K562 (cell line): ENCODE measurements around the gene NUAK2. TPM values are rescaled to one million over a fixed set of nuclear protein-coding genes. Genes with fewer than 3 reads are reported as not detected.
A peak's percentile ranks its signal among the peaks of the same experiment; 100 is the strongest.

Experiments used
- ATAC-seq: fragments of 200-7000 bp; cut with Tn5 transposase; 3 replicates; pipeline ENCODE4 v1.9.1; 2020; ENCODE audit warnings: moderate library complexity
- BruUV-seq: library from RNA; stranded (reverse); fragments of 400-500 nt; replicated peaks from 2 replicates; lab custom pipeline; 2021; lab: Mats Ljungman, UMichigan
- CTCF ChIA-PET: fragments of 300-600 bp; formaldehyde crosslinking; extraction: SDS; loops from one replicate; lab custom pipeline; 2021; ENCODE audit warnings: low intra/inter-chr PET ratio; lab: Yijun Ruan, JAX
- POLR2A ChIA-PET: fragments of 300-600, 350-650 bp; sonication (Branson Sonifier 250); formaldehyde crosslinking; extraction: SDS; loops from one replicate; lab custom pipeline; 2021; ENCODE audit warnings: antibody characterized with exemption, inconsistent platforms; lab: Yijun Ruan, JAX
- DNase-seq, 4 experiments: peaks; one replicate each; pipeline versions ENCODE4 v3.0.0 to v3.0.0-alpha.2; 2011 to 2018; ENCODE audit warnings: low spot score in 3 of 4, mixed read lengths in 3 of 4; ENCODE audit errors: extremely low read depth in 1 of 4
- FAIRE-seq: peaks from 2 replicates; lab custom pipeline; 2011; peaks lifted over from hg19 to GRCh38; lab: Jason Lieb, UNC
- H2AFZ ChIP-seq: 2 replicates; pipeline ENCODE4 v1.6.0; 2011; ENCODE audit warnings: low read depth, low read length, control low read depth, inconsistent platforms
- H3K27ac ChIP-seq: fragments of 200-600 bp; 3 replicates; pipeline ENCODE4 v1.8.0; 2011; ENCODE audit warnings: low read depth, mild to moderate bottlenecking, control low read depth, inconsistent platforms, low read length, moderate library complexity, mixed read lengths; ENCODE audit errors: extremely low read depth
- H3K27me3 ChIP-seq, 2 experiments: fragments of 300-600 bp in 1 of 2; 2 replicates in 1 of 2; 3 replicates in 1 of 2; pipeline versions ENCODE4 v1.6.0 to v1.8.0; 2011; ENCODE audit warnings: inconsistent platforms in 2 of 2, low read length in 2 of 2, mild to moderate bottlenecking in 1 of 2, mixed read lengths in 1 of 2, moderate library complexity in 1 of 2; ENCODE audit not compliant: control insufficient read depth in 2 of 2, insufficient read depth in 2 of 2
- H3K36me3 ChIP-seq: fragments of 300-600 bp; 3 replicates; pipeline ENCODE4 v1.8.0; 2011; ENCODE audit warnings: mild to moderate bottlenecking, low read length, inconsistent platforms; ENCODE audit not compliant: control insufficient read depth, insufficient read depth
- H3K4me1 ChIP-seq, 2 experiments: fragments of 200-600 bp in 1 of 2; replicated peaks in 1 of 2; 2 replicates in 1 of 2; 3 replicates in 1 of 2; pipeline versions ENCODE4 v1.5.1 to v1.8.0; 2011; ENCODE audit warnings: inconsistent platforms in 2 of 2, low read length in 2 of 2, mild to moderate bottlenecking in 1 of 2, mixed read lengths in 1 of 2, moderate library complexity in 1 of 2; ENCODE audit not compliant: control insufficient read depth in 2 of 2, insufficient read depth in 2 of 2
- H3K4me2 ChIP-seq: 2 replicates; pipeline ENCODE4 v1.6.1; 2011; ENCODE audit warnings: low read length, control low read depth, inconsistent platforms, mixed read lengths; ENCODE audit not compliant: insufficient read depth
- H3K4me3 ChIP-seq: fragments of 200-600 bp; sonication (generic), shearing (Covaris generic); 2 replicates; pipeline ENCODE4 v1.5.1; 2016; ENCODE audit warnings: control low read depth, inconsistent platforms
- H3K79me2 ChIP-seq: fragments of 200-600 bp; 3 replicates; pipeline ENCODE4 v1.8.0; 2011; ENCODE audit warnings: low read length, inconsistent platforms; ENCODE audit not compliant: control insufficient read depth, insufficient read depth
- H3K9ac ChIP-seq, 2 experiments: 2 replicates each; pipeline versions ENCODE4 v1.6.0 to v1.6.1; 2011; ENCODE audit warnings: low read depth in 2 of 2, low read length in 2 of 2, control low read depth in 1 of 2, inconsistent platforms in 1 of 2, mild to moderate bottlenecking in 1 of 2, mixed read lengths in 1 of 2; ENCODE audit not compliant: insufficient read depth in 1 of 2
- H3K9me1 ChIP-seq: one replicate; pipeline ENCODE4 v1.6.0; 2011; ENCODE audit warnings: inconsistent platforms, mild to moderate bottlenecking, low read length, moderate library complexity; ENCODE audit not compliant: control insufficient read depth, insufficient read depth
- H3K9me3 ChIP-seq: replicated peaks from 2 replicates; pipeline ENCODE4 v1.5.1; 2011; ENCODE audit warnings: low read depth, low read length, inconsistent platforms; ENCODE audit not compliant: control insufficient read depth, insufficient read depth
- H4K20me1 ChIP-seq: replicated peaks from 2 replicates; pipeline ENCODE4 v1.6.1; 2011; ENCODE audit warnings: low read length, inconsistent platforms, mixed read lengths; ENCODE audit not compliant: control insufficient read depth, insufficient read depth
- ARNT ChIP-seq, 2 experiments: fragments of 450-650 bp; IDR thresholded peaks; 2 replicates each; pipeline ENCODE4 v1.6.1; 2016; ENCODE audit warnings: mild to moderate bottlenecking in 1 of 2
- CBX3 ChIP-seq, 2 experiments: IDR thresholded peaks; 1 replicate in 1 of 2; 2 replicates in 1 of 2; pipeline ENCODE4 v1.6.1; 2012; ENCODE audit warnings: inconsistent platforms in 2 of 2, low read length in 2 of 2, borderline replicate concordance in 1 of 2, control low read depth in 1 of 2
- CREB3L1 ChIP-seq: fragments of 450-650 bp; IDR thresholded peaks from 2 replicates; pipeline ENCODE4 v1.6.1; 2014; ENCODE audit warnings: low read depth, mild to moderate bottlenecking, moderate library complexity, borderline replicate concordance
- HNRNPUL1 ChIP-seq: fragments of 200-400 bp; formaldehyde crosslinking; IDR thresholded peaks from 2 replicates; pipeline ENCODE4 v1.6.1; 2017; ENCODE audit warnings: low read length
- LARP7 ChIP-seq: fragments of 450-650 bp; IDR thresholded peaks from 2 replicates; pipeline ENCODE4 v1.6.1; 2016
- NFATC3 ChIP-seq: fragments of 450-650 bp; IDR thresholded peaks from 2 replicates; pipeline ENCODE4 v1.6.1; 2017; ENCODE audit warnings: mild to moderate bottlenecking
- PHB2 ChIP-seq: fragments of 450-650 bp; IDR thresholded peaks from 2 replicates; pipeline ENCODE4 v1.6.1; 2017; ENCODE audit warnings: low read depth
- RBFOX2 ChIP-seq: fragments of 200-400 bp; formaldehyde crosslinking; IDR thresholded peaks from 2 replicates; pipeline ENCODE4 v1.6.1; 2017; ENCODE audit warnings: low read depth, mild to moderate bottlenecking, low read length, moderate library complexity
- VEZF1 ChIP-seq: fragments of 200-800 bp; sonication (Bioruptor generic); IDR thresholded peaks from 2 replicates; pipeline ENCODE4 v1.6.1; 2017; ENCODE audit warnings: missing genetic modification characterization, missing compliant biosample characterization
- YBX1 ChIP-seq: fragments of 450-650 bp; IDR thresholded peaks from 2 replicates; pipeline ENCODE4 v1.7.1; 2016; ENCODE audit warnings: mild to moderate bottlenecking
- ZFPM2 ChIP-seq: fragments of 250-450 bp; sonication (Bioruptor Pico); IDR thresholded peaks from 2 replicates; pipeline ENCODE4 v1.5.1; 2022; ENCODE audit warnings: mild to moderate bottlenecking
- ZNF699 ChIP-seq: fragments of 250-450 bp; sonication (Bioruptor Pico); IDR thresholded peaks from 2 replicates; pipeline ENCODE4 v1.8.0; 2021; ENCODE audit warnings: mild to moderate bottlenecking, moderate library complexity; ENCODE audit not compliant: insufficient replicate concordance
- ZNF830 ChIP-seq: fragments of 250-450 bp; sonication (Bioruptor Pico); IDR thresholded peaks from 2 replicates; pipeline ENCODE4 v1.5.0; 2021; ENCODE audit warnings: mild to moderate bottlenecking
- WGBS: fragments of 100-300 bp; shearing (Covaris generic); methylation state at CpG from one replicate; pipeline ENCODE4 v1.1.6; 2016; ENCODE audit warnings: low coverage, mixed read lengths; ENCODE audit not compliant: insufficient coverage; ENCODE audit errors: missing lambda C conversion rate; 5-methylcytosine and 5-hydroxymethylcytosine counted together
- in situ Hi-C: fragments of 300-500 bp; cut with MboI; formaldehyde crosslinking; loops from 4 replicates; pipeline ENCODE4 v1.15.0; 2018; ENCODE audit warnings: inconsistent platforms, mixed read lengths
- intact Hi-C: fragments of 100-400 bp; cut with micrococcal nuclease; formaldehyde crosslinking; loops from 2 replicates; pipeline ENCODE4 v1.14.2; 2022
- polyA plus RNA-seq, 8 experiments: library from polyadenylated mRNA; depleted of rRNA in 4 of 8; stranded (reverse) in 5 of 8; unstranded in 3 of 8; fragments of >200 nt; fragmentation: Nextera tagmentation in 2 of 8; fragmentation: Illumina TruSeq in 1 of 8; extraction: Ambion mirVana in 2 of 8; extraction: Trizol in 1 of 8; gene quantifications; 2 replicates each; pipeline versions ENCODE4 v1.2.1 to v1.2.3, GENCODE V29; 2011 to 2014; ENCODE audit warnings: inconsistent platforms in 1 of 8, missing spikeins in 1 of 8
- total RNA-seq, 7 experiments: library from RNA; depleted of rRNA in 6 of 7; stranded (reverse); fragments of >200 nt in 6 of 7; fragmentation: Illumina TruSeq in 2 of 7; extraction: Trizol in 2 of 7; gene quantifications; 2 replicates each; pipeline versions ENCODE4 v1.2.1 to v1.2.3, GENCODE V29; 2011 to 2021; ENCODE audit warnings: low replicate concordance in 1 of 7
- TF ChIP-seq, protein P1 (sequence below): fragments of 450-650 bp; IDR thresholded peaks from 2 replicates; pipeline ENCODE4 v1.6.1; 2016; ENCODE audit warnings: borderline replicate concordance
- TF ChIP-seq, protein P2 (sequence below): sonication (generic); IDR thresholded peaks from 2 replicates; pipeline ENCODE4 v1.6.1; 2016

Gene NUAK2
- total and polyA plus RNA-seq, 9 of the 15 experiments (the other 6 are each of a cell fraction or from before 2014, with no cell fraction given): 0.04 to 0.44 (median 0.14) TPM

DNA sequence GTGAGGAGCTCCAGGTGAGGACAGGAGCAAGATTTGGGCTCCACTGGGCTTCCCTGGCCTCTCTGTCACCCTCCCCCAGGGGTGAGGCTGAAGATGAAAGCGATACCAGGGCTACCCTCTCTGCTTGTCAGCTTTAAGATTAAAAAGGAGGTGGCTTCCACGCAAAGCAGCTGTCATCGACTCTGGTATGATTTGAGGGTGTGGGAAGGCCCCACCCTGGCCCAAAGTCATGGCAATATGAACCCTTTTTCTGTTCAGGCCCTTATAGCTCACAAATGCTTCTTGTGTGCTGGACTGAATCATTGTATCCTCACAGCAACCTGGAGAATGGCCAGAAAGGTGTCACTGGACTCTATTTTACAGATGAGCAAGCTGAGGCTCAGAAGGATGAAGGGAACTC lies 41.6 kb downstream of the NUAK2 start (continued):
- TF ChIP-seq, protein P1, sequence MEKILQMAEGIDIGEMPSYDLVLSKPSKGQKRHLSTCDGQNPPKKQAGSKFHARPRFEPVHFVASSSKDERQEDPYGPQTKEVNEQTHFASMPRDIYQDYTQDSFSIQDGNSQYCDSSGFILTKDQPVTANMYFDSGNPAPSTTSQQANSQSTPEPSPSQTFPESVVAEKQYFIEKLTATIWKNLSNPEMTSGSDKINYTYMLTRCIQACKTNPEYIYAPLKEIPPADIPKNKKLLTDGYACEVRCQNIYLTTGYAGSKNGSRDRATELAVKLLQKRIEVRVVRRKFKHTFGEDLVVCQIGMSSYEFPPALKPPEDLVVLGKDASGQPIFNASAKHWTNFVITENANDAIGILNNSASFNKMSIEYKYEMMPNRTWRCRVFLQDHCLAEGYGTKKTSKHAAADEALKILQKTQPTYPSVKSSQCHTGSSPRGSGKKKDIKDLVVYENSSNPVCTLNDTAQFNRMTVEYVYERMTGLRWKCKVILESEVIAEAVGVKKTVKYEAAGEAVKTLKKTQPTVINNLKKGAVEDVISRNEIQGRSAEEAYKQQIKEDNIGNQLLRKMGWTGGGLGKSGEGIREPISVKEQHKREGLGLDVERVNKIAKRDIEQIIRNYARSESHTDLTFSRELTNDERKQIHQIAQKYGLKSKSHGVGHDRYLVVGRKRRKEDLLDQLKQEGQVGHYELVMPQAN: no peak
- TF ChIP-seq HNRNPUL1 (no peak), ZFPM2 (CRISPR knock-in tag) (no peak), CBX3 (IDR thresholded peaks at IDR 0.05; ENCODE audit: borderline replicate concordance in 1 of 2, low read length in 2 of 2) (no peak), VEZF1 (CRISPR knock-in tag) (peak; percentile 30; the same call in 1 of the 2 replicates), ZNF830 (CRISPR knock-in tag) (no peak)

- WGBS: 28% methylated on average over 8 of the region's 8 CpGs
- TF ChIP-seq ARNT (IDR thresholded peaks at IDR 0.05) (no peak), LARP7 (no peak), NFATC3 (no peak), RBFOX2 (no peak), YBX1 (no peak), PHB2 (no peak), CREB3L1 (no peak), ZNF699 (CRISPR knock-in tag) (no peak)
- TF ChIP-seq, protein P2, sequence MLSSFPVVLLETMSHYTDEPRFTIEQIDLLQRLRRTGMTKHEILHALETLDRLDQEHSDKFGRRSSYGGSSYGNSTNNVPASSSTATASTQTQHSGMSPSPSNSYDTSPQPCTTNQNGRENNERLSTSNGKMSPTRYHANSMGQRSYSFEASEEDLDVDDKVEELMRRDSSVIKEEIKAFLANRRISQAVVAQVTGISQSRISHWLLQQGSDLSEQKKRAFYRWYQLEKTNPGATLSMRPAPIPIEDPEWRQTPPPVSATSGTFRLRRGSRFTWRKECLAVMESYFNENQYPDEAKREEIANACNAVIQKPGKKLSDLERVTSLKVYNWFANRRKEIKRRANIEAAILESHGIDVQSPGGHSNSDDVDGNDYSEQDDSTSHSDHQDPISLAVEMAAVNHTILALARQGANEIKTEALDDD: no peak
Measured at GRCh38 chr1:205276689-205277065, 44.9 kb downstream of the NUAK2 start.

More at GRCh38 chr1:205276689-205277065, 44.9 kb downstream of the NUAK2 start:
- ChIA-PET CTCF (interaction anchor here (6.6 kb wide), 1 partner anchor 47 kb away, joined by 144 read pairs; the partner anchor contains the start of gene NUAK2), POLR2A (interaction anchor here (1.2 to 1.3 kb wide), 2 partner anchors 19 to 49 kb away, joined by 3 read pairs; no protein-coding TSS in a partner anchor)
- no peak overlapping the region for H3K4me2 ChIP-seq
- H3K27me3 ChIP-seq: peaks cover 2 to 16% of the 10 kb centered on the region in 2 experiments; a peak in 4 of 5 replicates
- in situ Hi-C loops (loop anchor here (5.0 kb wide), 1 partner anchor 46 kb away; the partner anchor contains the start of gene NUAK2), intact Hi-C loops (no loop called here)
- no peaks in the 10 kb centered on the region for H3K79me2 ChIP-seq
- H3K9me1 ChIP-seq: no peaks in the 10 kb centered on the region
- no peak overlapping the region for H3K9ac ChIP-seq
- no peaks in the 10 kb centered on the region for H3K9me3 ChIP-seq
- no peak overlapping the region for H3K27ac ChIP-seq
- no peaks in the 10 kb centered on the region for H4K20me1 ChIP-seq
- FAIRE-seq (no peak), DNase-seq (no peak), ATAC-seq (no peak)
- peaks cover 0 to 9% of the 10 kb centered on the region in 2 experiments; a peak in 2 of 5 replicates for H3K4me1 ChIP-seq
- no peak overlapping the region for H3K4me3 ChIP-seq
- no peak overlapping the region for H2AFZ ChIP-seq
- no TSS peak for BruUV-seq
- H3K36me3 ChIP-seq: no peaks in the 10 kb centered on the region
